Osteoblast (primary cell): ENCODE measurements around the gene UPK2. TPM values are rescaled to one million over a fixed set of nuclear protein-coding genes. Genes with fewer than 3 reads are reported as not detected.

Source experiments
- DNase-seq: peaks from one replicate; pipeline ENCODE4 v3.0.0; 2011; ENCODE audit warnings: low spot score, mixed read lengths; ENCODE audit not compliant: insufficient read length; ENCODE audit errors: missing footprints
- H2AFZ ChIP-seq: 2 replicates; pipeline ENCODE4 v1.6.0; 2011; ENCODE audit warnings: mild to moderate bottlenecking, low read length
- H3K27ac ChIP-seq: 2 replicates; pipeline ENCODE4 v1.5.1; 2011; ENCODE audit warnings: mild to moderate bottlenecking, low read depth, low read length, moderate library complexity
- H3K27me3 ChIP-seq: 2 replicates; pipeline ENCODE4 v1.6.0; 2012; ENCODE audit warnings: mild to moderate bottlenecking, control low read depth, inconsistent platforms, low read length, moderate library complexity; ENCODE audit not compliant: insufficient read depth
- H3K36me3 ChIP-seq: 2 replicates; pipeline ENCODE4 v1.5.1; 2011; ENCODE audit warnings: mild to moderate bottlenecking, low read length, control low read depth, moderate library complexity; ENCODE audit not compliant: insufficient read depth
- H3K4me1 ChIP-seq: 2 replicates; pipeline ENCODE4 v1.5.1; 2011; ENCODE audit warnings: mild to moderate bottlenecking, low read length, control low read depth, moderate library complexity; ENCODE audit not compliant: insufficient read depth
- H3K4me2 ChIP-seq: 2 replicates; pipeline ENCODE4 v1.6.0; 2011; ENCODE audit warnings: mild to moderate bottlenecking, low read length; ENCODE audit not compliant: insufficient read depth
- H3K4me3 ChIP-seq: fragments of 200-600 bp; sonication (generic); 3 replicates; pipeline ENCODE4 v1.5.1; 2012; ENCODE audit warnings: mild to moderate bottlenecking, low read length, inconsistent platforms; ENCODE audit not compliant: insufficient read depth
- H3K79me2 ChIP-seq: 2 replicates; pipeline ENCODE4 v1.6.0; 2012; ENCODE audit warnings: mild to moderate bottlenecking, low read length, control low read depth, inconsistent platforms; ENCODE audit not compliant: insufficient read depth
- H3K9me3 ChIP-seq: 2 replicates; pipeline ENCODE4 v1.5.1; 2011; ENCODE audit warnings: low read depth, low read length, control low read depth
- H4K20me1 ChIP-seq: 2 replicates; pipeline ENCODE4 v1.6.0; 2012; ENCODE audit warnings: mild to moderate bottlenecking, low read length, control low read depth; ENCODE audit not compliant: insufficient read depth
- CTCF ChIP-seq: IDR thresholded peaks from 2 replicates; pipeline ENCODE4 v1.5.1; 2011; ENCODE audit warnings: mild to moderate bottlenecking, low read depth, low read length, moderate library complexity; ENCODE audit errors: extremely low read depth
- total RNA-seq: library from RNA; depleted of rRNA; stranded (reverse); fragments of >200 nt; gene quantifications from 2 replicates; pipeline ENCODE4 v1.2.3, GENCODE V29; 2012

The UPK2 gene
- total RNA-seq, 1 donor, result not detected

GRCh38 chr11:118915941-118916841, 39.9 kb upstream of the UPK2 start:
- Histone ChIP-seq H3K4me2 (peak overlapping the region; percentile 76), H3K4me1 (peaks cover 94% of the 10 kb centered on the region), H2AFZ (no peak overlapping the region), H3K4me3 (peak overlapping the region; percentile 5), H4K20me1 (peaks cover 18% of the 10 kb centered on the region), H3K36me3 (no peaks in the 10 kb centered on the region), H3K27ac (peak overlapping the region; percentile 99), H3K27me3 (no peaks in the 10 kb centered on the region), H3K9me3 (no peaks in the 10 kb centered on the region), H3K79me2 (peaks cover 94% of the 10 kb centered on the region)
- peak; percentile 75 for DNase-seq
- no peak for TF ChIP-seq CTCF

- H3K27me3 ChIP-seq, result no peaks in the 10 kb centered on the region
- H3K36me3 ChIP-seq, result no peaks in the 10 kb centered on the region
- DNase-seq, result peak; percentile 85
- H2AFZ ChIP-seq, result no peak overlapping the region
- H3K4me2 ChIP-seq, result peak overlapping the region; percentile 76
- no peaks in the 10 kb centered on the region for H3K9me3 ChIP-seq
- H3K4me3 ChIP-seq, result peak overlapping the region; percentile 5
- TF ChIP-seq CTCF, result no peak
- peak overlapping the region; percentile 99 for H3K27ac ChIP-seq
- H3K79me2 ChIP-seq, result peaks cover 95% of the 10 kb centered on the region
- peaks cover 25% of the 10 kb centered on the region for H4K20me1 ChIP-seq
- peaks cover 94% of the 10 kb centered on the region for H3K4me1 ChIP-seq
These were observed 39.2 kb upstream of the UPK2 start for GRCh38 chr11:118916842-118917388.

GRCh38 chr11:118917481-118918127, 38.5 kb upstream of the UPK2 start:
- H3K27ac ChIP-seq, result peak overlapping the region; percentile 99
- H3K4me2 ChIP-seq, result peak overlapping the region; percentile 76
- peaks cover 95% of the 10 kb centered on the region for H3K79me2 ChIP-seq
- no peak for TF ChIP-seq CTCF
- no peaks in the 10 kb centered on the region for H3K27me3 ChIP-seq
- peaks cover 32% of the 10 kb centered on the region for H4K20me1 ChIP-seq
- peak overlapping the region; percentile 55 for H3K4me3 ChIP-seq
- H2AFZ ChIP-seq, result no peak overlapping the region
- H3K4me1 ChIP-seq, result peaks cover 92% of the 10 kb centered on the region
- H3K36me3 ChIP-seq, result no peaks in the 10 kb centered on the region
- H3K9me3 ChIP-seq, result no peaks in the 10 kb centered on the region
- peak; percentile 88 for DNase-seq
